ENCODE results near the gene RGMB. TPM values are rescaled to one million over a fixed set of nuclear protein-coding genes. Genes with fewer than 3 reads are reported as not detected.
A peak's percentile ranks its signal among the peaks of the same experiment; 100 is the strongest.

Gene RGMB
- total and polyA plus RNA-seq, 2 donors (not counting 1 experiment from before 2014, with no cell fraction given), result 14.7 to 18.3 TPM

GRCh38 chr5:98772415-98773213 lies 849 bp upstream of the RGMB start:
- H3K27me3 Mint-ChIP-seq, result peaks cover 10% of the 10 kb centered on the region
- H3K27ac ChIP-seq (ENCODE audit: low read length in 2 of 2), result peak overlapping the region; percentile 63 to 78
- 6% methylated on average over 27 of the region's 34 CpGs for WGBS (ENCODE audit: insufficient coverage)

More at GRCh38 chr5:98772415-98773213, 849 bp upstream of the RGMB start:
- H3K9me3 ChIP-seq (ENCODE audit: control extremely low read depth in 1 of 3, control insufficient read depth in 2 of 3, insufficient read depth in 1 of 3, low read length in 2 of 3), result peaks cover 0 to 5% (median 0%) of the 10 kb centered on the region in 3 donors
- intact Hi-C loops (cut with micrococcal nuclease), result loop anchor here (1.0 to 10.0 kb wide), 8 partner anchors 157 to 1966 kb away; partner anchors contain the start of genes CHD1, ERAP1, ERAP2 and FAM174A
- Mint-ChIP-seq H3K27ac (peak overlapping the region; percentile 93), H3K4me1 (peaks cover 63% of the 10 kb centered on the region), H3K4me3 (peak overlapping the region; percentile 96), H3K9me3 (ENCODE audit: insufficient read depth) (no peaks in the 10 kb centered on the region)
- DNase-seq, result peak; percentile 25
- peaks cover 0 to 2% of the 10 kb centered on the region in 2 experiments for H3K36me3 ChIP-seq (replicated peaks in 1 of 2; ENCODE audit: control extremely low read depth in 1 of 2, control insufficient read depth in 1 of 2, extremely low read depth in 1 of 2, insufficient read depth in 2 of 2, low read length in 1 of 2)
- TF ChIP-seq, protein P1, sequence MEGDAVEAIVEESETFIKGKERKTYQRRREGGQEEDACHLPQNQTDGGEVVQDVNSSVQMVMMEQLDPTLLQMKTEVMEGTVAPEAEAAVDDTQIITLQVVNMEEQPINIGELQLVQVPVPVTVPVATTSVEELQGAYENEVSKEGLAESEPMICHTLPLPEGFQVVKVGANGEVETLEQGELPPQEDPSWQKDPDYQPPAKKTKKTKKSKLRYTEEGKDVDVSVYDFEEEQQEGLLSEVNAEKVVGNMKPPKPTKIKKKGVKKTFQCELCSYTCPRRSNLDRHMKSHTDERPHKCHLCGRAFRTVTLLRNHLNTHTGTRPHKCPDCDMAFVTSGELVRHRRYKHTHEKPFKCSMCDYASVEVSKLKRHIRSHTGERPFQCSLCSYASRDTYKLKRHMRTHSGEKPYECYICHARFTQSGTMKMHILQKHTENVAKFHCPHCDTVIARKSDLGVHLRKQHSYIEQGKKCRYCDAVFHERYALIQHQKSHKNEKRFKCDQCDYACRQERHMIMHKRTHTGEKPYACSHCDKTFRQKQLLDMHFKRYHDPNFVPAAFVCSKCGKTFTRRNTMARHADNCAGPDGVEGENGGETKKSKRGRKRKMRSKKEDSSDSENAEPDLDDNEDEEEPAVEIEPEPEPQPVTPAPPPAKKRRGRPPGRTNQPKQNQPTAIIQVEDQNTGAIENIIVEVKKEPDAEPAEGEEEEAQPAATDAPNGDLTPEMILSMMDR (IDR thresholded peaks at IDR 0.05), result no peak
- TF ChIP-seq EZH2 (IDR thresholded peaks at IDR 0.05; ENCODE audit: borderline replicate concordance, insufficient read depth, low read depth, low read length, poor library complexity, severe bottlenecking), result no peak
- H3K79me2 ChIP-seq (ENCODE audit: control insufficient read depth, insufficient read depth, low read length), result peaks cover 32% of the 10 kb centered on the region
- H3K4me2 ChIP-seq (replicated peaks; ENCODE audit: low read depth, low read length, poor library complexity, severe bottlenecking), result peak overlapping the region; percentile 86
- peak overlapping the region; percentile 34 to 94 (median 78) for H3K4me3 ChIP-seq (ENCODE audit: control extremely low read depth in 1 of 5, extremely low read depth in 1 of 5, insufficient read depth in 1 of 5, low read depth in 2 of 5, low read length in 4 of 5)
- ChIA-PET CTCF (interaction anchor here (0.7 to 8.9 kb wide), 4 partner anchors 13 to 23 kb away, joined by 3 to 89 read pairs (median 44); no protein-coding TSS in a partner anchor), POLR2A (interaction anchor here (0.5 kb wide), 1 partner anchor 1964 kb away, joined by 10 read pairs; no protein-coding TSS in a partner anchor)
- H4K20me1 ChIP-seq (ENCODE audit: control insufficient read depth, insufficient read depth, low read length, poor library complexity, severe bottlenecking), result peaks cover 17% of the 10 kb centered on the region
- peak overlapping the region; percentile 83 for H3K9ac ChIP-seq (ENCODE audit: low read length)
- H2AFZ ChIP-seq (ENCODE audit: insufficient read depth, low read depth, low read length, poor library complexity, severe bottlenecking), result peak overlapping the region; percentile 84
- H3K27me3 ChIP-seq (replicated peaks in 1 of 4; ENCODE audit: control extremely low read depth in 1 of 4, control insufficient read depth in 3 of 4, insufficient read depth in 4 of 4, low read length in 3 of 4), result peaks cover 0 to 25% (median 15%) of the 10 kb centered on the region in 4 experiments
- peak; percentile 26 for ATAC-seq (ENCODE audit: low read depth)
- peaks cover 47 to 60% of the 10 kb centered on the region in 2 donors for H3K4me1 ChIP-seq (ENCODE audit: control insufficient read depth in 2 of 2, insufficient read depth in 2 of 2, low read length in 2 of 2)

All from B cell (primary cell).